ENCODE results near the gene KLHL29.

Gene KLHL29

DNA sequence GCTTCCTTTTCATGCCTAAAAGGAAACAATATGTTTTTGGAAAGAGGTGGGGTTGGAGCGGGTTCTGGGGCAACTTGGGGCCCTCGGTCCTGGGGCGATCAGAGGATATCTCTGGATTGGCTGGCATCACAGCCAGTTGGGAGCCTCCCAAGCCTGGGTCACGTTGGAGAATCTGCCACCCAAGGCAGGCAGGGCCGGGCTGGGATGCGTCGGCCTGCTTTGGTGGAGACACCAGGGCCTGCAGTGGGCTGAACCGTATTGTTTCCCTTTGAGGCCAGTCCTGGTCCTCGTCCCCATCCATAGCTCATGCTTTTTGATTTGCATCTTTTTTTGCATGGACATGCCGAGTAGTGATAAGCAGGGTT is 306.1 kb downstream of the KLHL29 start:
- TF ChIP-seq CTCF (IDR thresholded peaks at IDR 0.05; ENCODE audit: low read depth, low read length, missing control alignments) = no peak
- in situ Hi-C loops (cut with HindIII; ENCODE audit: low sequenced_read_pairs) = no loop called here
- no peak for DNase-seq (ENCODE audit: low read depth)
- no peak overlapping the region for H3K4me3 ChIP-seq (ENCODE audit: low read depth, low read length)

- no peak for TF ChIP-seq CTCF (IDR thresholded peaks at IDR 0.05; ENCODE audit: low read depth, low read length, missing control alignments)
- no peak for DNase-seq (ENCODE audit: low read depth)
- no peak overlapping the region for H3K4me3 ChIP-seq (ENCODE audit: low read depth, low read length)
- in situ Hi-C loops (cut with HindIII; ENCODE audit: low sequenced_read_pairs) = no loop called here
Observed at GRCh38 chr2:23691565-23691964, 306.6 kb downstream of the KLHL29 start.

DNA sequence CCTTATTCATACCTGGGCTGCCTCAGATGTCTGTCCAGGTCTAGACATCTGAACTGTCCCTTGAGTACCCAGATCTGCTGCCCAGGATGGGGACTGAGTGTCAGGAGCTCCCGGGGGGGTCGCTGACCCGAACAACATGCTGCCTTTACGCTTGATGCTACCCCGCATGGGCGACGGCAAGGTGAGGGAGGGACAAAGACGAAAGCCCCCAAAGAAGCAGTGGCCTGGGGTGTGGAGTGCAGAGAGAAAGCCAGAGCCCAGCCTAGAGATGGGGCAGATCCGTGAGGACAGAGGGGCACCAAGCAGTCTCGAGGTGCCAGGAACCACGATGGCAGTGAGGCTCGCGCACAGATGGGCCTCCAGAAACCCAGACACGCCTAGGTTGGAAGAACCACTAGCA is 307.3 kb downstream of the KLHL29 start:
- in situ Hi-C loops (cut with HindIII; ENCODE audit: low sequenced_read_pairs) = no loop called here
- no peak for TF ChIP-seq CTCF (IDR thresholded peaks at IDR 0.05; ENCODE audit: low read depth, low read length, missing control alignments)
- no peak for DNase-seq (ENCODE audit: low read depth)
- H3K4me3 ChIP-seq (ENCODE audit: low read depth, low read length) = no peak overlapping the region

DNA sequence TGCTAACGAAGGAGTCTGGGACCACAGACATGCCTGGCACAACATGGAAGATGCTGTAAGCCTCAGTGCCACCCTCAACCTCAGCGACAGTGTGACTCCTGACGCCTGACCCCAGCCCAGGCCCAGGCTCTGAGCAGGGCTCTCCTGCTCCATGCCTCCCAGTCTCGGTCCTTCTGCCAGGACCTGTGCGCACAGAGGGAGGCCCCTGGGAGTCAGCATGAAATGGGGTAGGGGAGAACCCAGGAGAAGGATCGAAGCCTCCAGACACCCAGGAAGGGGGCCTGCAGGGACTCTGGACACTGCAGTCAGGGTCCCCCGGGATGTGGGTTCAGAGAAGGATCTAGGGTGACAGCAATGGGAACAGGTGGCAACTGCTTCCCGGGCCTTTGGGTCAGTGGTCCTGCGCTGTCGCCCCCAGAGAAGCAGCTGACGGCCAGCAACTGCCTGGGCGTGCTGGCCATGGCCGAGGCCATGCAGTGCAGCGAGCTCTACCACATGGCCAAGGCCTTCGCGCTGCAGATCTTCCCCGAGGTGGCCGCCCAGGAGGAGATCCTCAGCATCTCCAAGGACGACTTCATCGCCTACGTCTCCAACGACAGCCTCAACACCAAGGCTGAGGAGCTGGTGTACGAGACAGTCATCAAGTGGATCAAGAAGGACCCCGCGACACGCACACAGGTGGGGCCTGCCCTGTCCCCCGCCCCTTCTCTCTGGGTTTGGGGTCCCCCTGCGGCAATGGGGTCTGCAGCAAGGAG is 308.0 kb downstream of the KLHL29 start:
- in situ Hi-C loops (cut with HindIII; ENCODE audit: low sequenced_read_pairs) = no loop called here
- DNase-seq (ENCODE audit: low read depth) = no peak
- no peak for TF ChIP-seq CTCF (IDR thresholded peaks at IDR 0.05; ENCODE audit: low read depth, low read length, missing control alignments)
- no peak overlapping the region for H3K4me3 ChIP-seq (ENCODE audit: low read depth, low read length)

- TF ChIP-seq CTCF (IDR thresholded peaks at IDR 0.05; ENCODE audit: low read depth, low read length, missing control alignments) = no peak
- H3K4me3 ChIP-seq (ENCODE audit: low read depth, low read length) = no peak overlapping the region
- no peak for DNase-seq (ENCODE audit: low read depth)
- in situ Hi-C loops (cut with HindIII; ENCODE audit: low sequenced_read_pairs) = no loop called here
Observed at GRCh38 chr2:23693606-23693951, 308.6 kb downstream of the KLHL29 start.

DNA sequence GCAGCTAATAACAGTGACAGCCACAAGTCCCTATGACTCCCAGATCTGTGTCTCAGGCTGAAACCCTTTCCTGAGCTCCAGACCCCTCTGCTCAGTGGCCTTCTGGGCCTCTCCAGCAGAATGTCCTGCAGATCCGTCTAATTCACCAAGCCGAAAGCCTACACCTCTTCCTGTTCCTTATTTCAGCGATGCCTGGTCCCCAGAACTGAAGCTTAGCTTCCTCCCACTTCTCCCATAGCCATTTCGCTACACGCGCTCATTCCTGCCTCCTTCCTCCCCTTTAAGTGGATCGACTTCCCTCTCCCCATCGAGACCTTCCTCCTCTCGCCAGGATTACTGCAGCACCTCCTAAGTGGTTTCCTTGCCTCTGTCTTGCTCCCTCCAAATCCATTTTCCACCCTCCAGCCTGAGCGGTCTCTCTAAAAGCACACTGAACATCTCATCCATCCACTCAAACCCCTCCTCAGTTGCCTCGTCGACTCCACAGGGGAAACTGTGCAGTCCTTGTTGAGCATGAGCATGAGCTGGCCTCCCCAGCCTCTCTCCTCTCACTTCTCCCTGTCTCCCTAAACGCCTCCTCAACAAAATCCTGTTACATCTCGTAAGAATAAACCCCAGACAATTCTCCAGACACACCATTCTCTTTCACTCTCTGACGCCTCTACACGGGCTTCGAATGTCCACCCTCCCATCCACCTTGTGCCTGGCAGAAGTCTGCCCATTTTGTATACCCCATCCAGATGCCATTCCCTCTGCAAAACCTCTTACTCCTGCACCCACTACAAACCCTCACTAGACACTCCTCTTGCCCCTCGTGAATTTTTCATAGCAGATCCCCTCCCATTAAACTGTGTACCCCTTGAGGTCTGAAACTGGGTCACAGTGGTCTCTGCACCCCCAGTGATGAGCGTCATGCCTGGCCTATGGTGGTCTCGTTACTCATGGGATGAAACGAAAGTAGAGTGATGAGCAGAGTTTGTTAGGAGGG is 309.4 kb downstream of the KLHL29 start:
- TF ChIP-seq CTCF (IDR thresholded peaks at IDR 0.05; ENCODE audit: low read depth, low read length, missing control alignments) = no peak
- no peak overlapping the region for H3K4me3 ChIP-seq (ENCODE audit: low read depth, low read length)
- DNase-seq (ENCODE audit: low read depth) = no peak
- in situ Hi-C loops (cut with HindIII; ENCODE audit: low sequenced_read_pairs) = loop anchor here (5.0 kb wide), 1 partner anchor 58 kb away; no protein-coding TSS in a partner anchor
